Vagina (tissue), 2 donors: ENCODE results near the gene MGAT3. TPM values are rescaled to one million over a fixed set of nuclear protein-coding genes. Genes with fewer than 3 reads are reported as not detected.

Source experiments
- DNase-seq, 2 donors: peaks; one replicate each; pipeline ENCODE4 v3.0.0-alpha.2; 2017; ENCODE audit errors: extremely low spot score in 2 of 2
- H3K27ac ChIP-seq: fragments of 200-600 bp; sonication (generic); one replicate; pipeline ENCODE4 v1.5.1; 2019
- H3K27me3 ChIP-seq: fragments of 200-600 bp; sonication (generic); one replicate; pipeline ENCODE4 v1.5.1; 2019
- H3K36me3 ChIP-seq, 2 donors: fragments of 200-600 bp; sonication (generic); one replicate each; pipeline ENCODE4 v1.5.1; 2017 to 2019
- H3K4me1 ChIP-seq: fragments of 200-600 bp; sonication (generic); one replicate; pipeline ENCODE4 v1.5.1; 2019
- H3K4me3 ChIP-seq, 2 donors: fragments of 200-600 bp; sonication (generic); 1 replicate in 1 of 2; 2 replicates in 1 of 2; pipeline ENCODE4 v1.5.1; 2016 to 2019
- H3K9me3 ChIP-seq: fragments of 200-600 bp; sonication (generic); one replicate; pipeline ENCODE4 v1.5.1; 2019
- CTCF ChIP-seq, 3 experiments: fragments of 450-650 bp in 2 of 3; fragments of 200-600 bp in 1 of 3; sonication (generic) in 1 of 3; IDR thresholded peaks; one replicate each; pipeline ENCODE4 v1.5.1; 2017 to 2019; ENCODE audit warnings: antibody characterized with exemption in 3 of 3, mild to moderate bottlenecking in 2 of 3, moderate library complexity in 2 of 3
- POLR2A ChIP-seq, 2 donors: fragments of 450-650 bp; IDR thresholded peaks; one replicate each; pipeline ENCODE4 v1.6.1; 2017; ENCODE audit warnings: antibody characterized with exemption in 2 of 2, mild to moderate bottlenecking in 2 of 2, moderate library complexity in 2 of 2
- POLR2AphosphoS5 ChIP-seq, 2 donors: sonication (generic); formaldehyde crosslinking; IDR thresholded peaks; one replicate each; pipeline ENCODE4 v1.9.0; 2017; ENCODE audit warnings: antibody characterized with exemption in 2 of 2, mild to moderate bottlenecking in 2 of 2, low read depth in 1 of 2; ENCODE audit not compliant: insufficient read depth in 1 of 2
- intact Hi-C: fragments of 100-400 bp; cut with DNase I; formaldehyde crosslinking; loops from one replicate; pipeline ENCODE4 v1.15.1; 2023
- total RNA-seq: library from RNA; depleted of rRNA; stranded (reverse); fragments of >200 nt; gene quantifications from one replicate; pipeline ENCODE4 v1.2.3, GENCODE V29; 2016

The MGAT3 gene
- total RNA-seq, 1 donor from 2014 or later, result 0.98 TPM

GRCh38 chr22:39534092-39534506 lies 77.3 kb downstream of the MGAT3 start:
- Histone ChIP-seq H3K9me3 (no peaks in the 10 kb centered on the region), H3K27ac (no peak overlapping the region), H3K27me3 (no peaks in the 10 kb centered on the region), H3K36me3 (peaks cover 0 to 5% of the 10 kb centered on the region in 2 donors), H3K4me3 (no peak overlapping the region), H3K4me1 (peaks cover 44% of the 10 kb centered on the region)
- no peak for DNase-seq
- intact Hi-C loops, result loop anchor here (10.0 kb wide), 1 partner anchor 811 kb away; the partner anchor contains the start of gene ADSL
- no peak for TF ChIP-seq POLR2AphosphoS5 (IDR thresholded peaks at IDR 0.05; ENCODE audit: insufficient read depth in 1 of 2, low read depth in 1 of 2)
- TF ChIP-seq POLR2A (IDR thresholded peaks at IDR 0.05), result no peak
- no peak for TF ChIP-seq CTCF (IDR thresholded peaks at IDR 0.05)

GRCh38 chr22:39534591-39535356 lies 78.0 kb downstream of the MGAT3 start:
- intact Hi-C loops, result loop anchor here (10.0 kb wide), 1 partner anchor 810 kb away; the partner anchor contains the start of gene ADSL
- Histone ChIP-seq H3K36me3 (peaks cover 0 to under 1% of the 10 kb centered on the region in 2 donors), H3K4me1 (peaks cover 38% of the 10 kb centered on the region), H3K27ac (no peak overlapping the region), H3K9me3 (no peaks in the 10 kb centered on the region), H3K4me3 (peak overlapping the region; percentile 14 to 15), H3K27me3 (no peaks in the 10 kb centered on the region)
- TF ChIP-seq POLR2A (IDR thresholded peaks at IDR 0.05) (no peak), CTCF (IDR thresholded peaks at IDR 0.05) (peak; percentile 86 to 97 (median 96)), POLR2AphosphoS5 (IDR thresholded peaks at IDR 0.05; ENCODE audit: insufficient read depth in 1 of 2, low read depth in 1 of 2) (peak in 1 of 2 donors; percentile 53)
- DNase-seq, result no peak

- no peak overlapping the region for H3K4me3 ChIP-seq
- H3K9me3 ChIP-seq, result no peaks in the 10 kb centered on the region
- no peak for TF ChIP-seq POLR2AphosphoS5 (IDR thresholded peaks at IDR 0.05; ENCODE audit: insufficient read depth in 1 of 2, low read depth in 1 of 2)
- no peak for TF ChIP-seq CTCF (IDR thresholded peaks at IDR 0.05)
- no peak for TF ChIP-seq POLR2A (IDR thresholded peaks at IDR 0.05)
- H3K36me3 ChIP-seq, result no peaks in the 10 kb centered on the region
- no peak overlapping the region for H3K27ac ChIP-seq
- DNase-seq, result no peak
- peaks cover 32% of the 10 kb centered on the region for H3K4me1 ChIP-seq
- intact Hi-C loops, result loop anchor here (10.0 kb wide), 1 partner anchor 809 kb away; the partner anchor contains the start of gene ADSL
- no peaks in the 10 kb centered on the region for H3K27me3 ChIP-seq
Measured at GRCh38 chr22:39535357-39535725, 78.5 kb downstream of the MGAT3 start.

- no peaks in the 10 kb centered on the region for H3K27me3 ChIP-seq
- peaks cover 26% of the 10 kb centered on the region for H3K4me1 ChIP-seq
- DNase-seq, result no peak
- intact Hi-C loops, result loop anchor here (10.0 kb wide), 1 partner anchor 809 kb away; the partner anchor contains the start of gene ADSL
- H3K4me3 ChIP-seq, result no peak overlapping the region
- no peak for TF ChIP-seq POLR2AphosphoS5 (IDR thresholded peaks at IDR 0.05; ENCODE audit: insufficient read depth in 1 of 2, low read depth in 1 of 2)
- TF ChIP-seq CTCF (IDR thresholded peaks at IDR 0.05), result no peak
- TF ChIP-seq POLR2A (IDR thresholded peaks at IDR 0.05), result no peak
- no peaks in the 10 kb centered on the region for H3K36me3 ChIP-seq
- H3K9me3 ChIP-seq, result no peaks in the 10 kb centered on the region
- no peak overlapping the region for H3K27ac ChIP-seq
Measured at GRCh38 chr22:39535831-39536449, 79.1 kb downstream of the MGAT3 start.
